Epithelial cell of esophagus (primary cell): ENCODE measurements around the gene NAALADL1.
A peak's percentile ranks its signal among the peaks of the same experiment; 100 is the strongest.

Source experiments
- DNase-seq: peaks from one replicate; pipeline ENCODE4 v3.0.0; 2010; ENCODE audit warnings: low read depth
- H3K4me3 ChIP-seq: 2 replicates; pipeline ENCODE4 v1.5.1; 2011; ENCODE audit warnings: mild to moderate bottlenecking, low read length, control low read depth
- TF ChIP-seq, protein P1 (sequence below): IDR thresholded peaks from 2 replicates; pipeline ENCODE4 v1.5.1; 2011; ENCODE audit warnings: low read depth, mild to moderate bottlenecking, low read length, control low read depth, inconsistent platforms; ENCODE audit not compliant: insufficient read depth; ENCODE audit errors: missing control alignments

Gene NAALADL1

GRCh38 chr11:65042891-65043290 is 15.5 kb downstream of the NAALADL1 start:
- no peak for DNase-seq
- no peak overlapping the region for H3K4me3 ChIP-seq
- TF ChIP-seq, protein P1, sequence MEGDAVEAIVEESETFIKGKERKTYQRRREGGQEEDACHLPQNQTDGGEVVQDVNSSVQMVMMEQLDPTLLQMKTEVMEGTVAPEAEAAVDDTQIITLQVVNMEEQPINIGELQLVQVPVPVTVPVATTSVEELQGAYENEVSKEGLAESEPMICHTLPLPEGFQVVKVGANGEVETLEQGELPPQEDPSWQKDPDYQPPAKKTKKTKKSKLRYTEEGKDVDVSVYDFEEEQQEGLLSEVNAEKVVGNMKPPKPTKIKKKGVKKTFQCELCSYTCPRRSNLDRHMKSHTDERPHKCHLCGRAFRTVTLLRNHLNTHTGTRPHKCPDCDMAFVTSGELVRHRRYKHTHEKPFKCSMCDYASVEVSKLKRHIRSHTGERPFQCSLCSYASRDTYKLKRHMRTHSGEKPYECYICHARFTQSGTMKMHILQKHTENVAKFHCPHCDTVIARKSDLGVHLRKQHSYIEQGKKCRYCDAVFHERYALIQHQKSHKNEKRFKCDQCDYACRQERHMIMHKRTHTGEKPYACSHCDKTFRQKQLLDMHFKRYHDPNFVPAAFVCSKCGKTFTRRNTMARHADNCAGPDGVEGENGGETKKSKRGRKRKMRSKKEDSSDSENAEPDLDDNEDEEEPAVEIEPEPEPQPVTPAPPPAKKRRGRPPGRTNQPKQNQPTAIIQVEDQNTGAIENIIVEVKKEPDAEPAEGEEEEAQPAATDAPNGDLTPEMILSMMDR = no peak

- TF ChIP-seq, protein P1 = no peak
- DNase-seq = peak; percentile 91
- peak within 1 kb of the TSS; percentile 66 for H3K4me3 ChIP-seq
These were observed 17.3 kb downstream of the NAALADL1 start, which contains the start of gene SAC3D1 for GRCh38 chr11:65040847-65041622. Gene SAC3D1 (plus strand): TSS chr11:65041210. CDS start chr11:65041293, 83 bp downstream.

DNA sequence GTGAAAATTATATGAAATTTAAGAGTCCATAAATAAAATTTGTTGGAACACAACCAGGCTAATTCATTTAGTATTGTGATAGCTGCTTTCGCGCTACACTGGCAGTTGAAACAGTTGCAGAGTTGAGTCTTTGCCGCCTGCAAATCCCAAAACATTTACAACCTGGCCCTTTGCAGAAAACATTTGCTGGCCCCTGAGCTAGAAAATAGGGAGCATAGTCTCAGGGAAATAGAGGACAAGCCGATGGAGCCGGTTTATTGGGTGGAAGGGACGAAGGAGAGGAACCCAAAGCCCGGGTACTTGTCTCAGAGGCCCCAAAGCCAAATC is 17.9 kb downstream of the NAALADL1 start:
- TF ChIP-seq, protein P1 = no peak
- no peak for DNase-seq
- peak overlapping the region; percentile 66 for H3K4me3 ChIP-seq

GRCh38 chr11:65036931-65037330 is 21.4 kb downstream of the NAALADL1 start:
- TF ChIP-seq, protein P1 = no peak
- DNase-seq = no peak

DNA sequence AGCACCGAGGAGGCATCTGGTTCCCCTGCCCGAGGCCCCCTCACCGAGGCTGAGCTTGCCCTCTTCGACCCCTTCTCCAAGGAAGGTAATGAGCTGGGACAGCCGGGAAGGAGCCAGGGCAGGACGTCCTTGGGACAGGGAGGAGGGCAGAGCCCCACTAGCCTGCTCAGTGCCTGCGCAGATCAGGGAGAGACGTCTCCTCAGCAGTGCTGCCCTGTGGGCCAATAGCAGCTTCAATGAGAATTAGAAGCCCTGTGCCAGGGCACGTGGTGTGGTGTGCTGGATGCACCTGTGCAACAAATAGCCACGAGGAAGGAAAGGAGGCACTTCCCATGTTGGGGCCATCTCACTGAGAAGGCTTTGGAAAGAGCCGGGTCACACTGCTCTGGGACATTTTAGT is 22.8 kb downstream of the NAALADL1 start:
- no peak overlapping the region for H3K4me3 ChIP-seq
- no peak for DNase-seq
- TF ChIP-seq, protein P1 = no peak

More at GRCh38 chr11:65036931-65037330, 21.4 kb downstream of the NAALADL1 start:
- no peak overlapping the region for H3K4me3 ChIP-seq

GRCh38 chr11:65034423-65034822 is 23.9 kb downstream of the NAALADL1 start:
- DNase-seq = no peak
- H3K4me3 ChIP-seq = no peak overlapping the region
- TF ChIP-seq, protein P1 = no peak

DNA sequence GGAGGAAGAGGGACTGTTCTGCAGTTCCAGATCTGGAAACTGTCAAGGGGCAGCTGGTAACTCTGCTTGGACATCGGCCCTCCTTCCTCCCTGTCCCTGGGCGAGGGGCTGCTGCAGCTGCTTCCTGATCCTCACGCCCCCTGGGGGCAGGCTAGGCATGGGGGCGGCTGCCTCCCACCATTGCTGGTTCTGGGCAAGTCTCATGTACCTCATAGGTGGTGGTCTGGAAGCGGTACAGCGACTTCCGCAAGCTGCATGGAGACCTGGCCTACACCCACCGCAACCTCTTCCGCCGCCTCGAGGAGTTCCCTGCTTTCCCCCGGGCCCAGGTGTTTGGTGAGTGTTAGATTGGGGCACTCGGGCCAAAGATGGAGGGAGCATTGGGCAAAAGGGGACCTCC is 26.1 kb downstream of the NAALADL1 start:
- no peak overlapping the region for H3K4me3 ChIP-seq
- TF ChIP-seq, protein P1 = no peak
- DNase-seq = no peak
